ENCODE data around the gene FETUB.

The FETUB gene

GRCh38 chr3:186635532-186635931 lies 4.7 kb upstream of the FETUB start:
- Histone ChIP-seq H3K9me3 (ENCODE audit: insufficient read depth, low read depth, low read length) (no peaks in the 10 kb centered on the region), H2AFZ (ENCODE audit: insufficient read depth, low read length, poor library complexity) (no peak overlapping the region), H3K14ac (ENCODE audit: low read length) (no peak overlapping the region), H2BK120ac (ENCODE audit: insufficient read depth, low read length, poor library complexity) (no peak overlapping the region), H3K9ac (ENCODE audit: low read length) (no peak overlapping the region), H4K12ac (ENCODE audit: low read depth, low read length) (no peak overlapping the region), H2BK12ac (ENCODE audit: low read length) (no peak overlapping the region), H3K4ac (ENCODE audit: low read depth, low read length) (no peak overlapping the region), H4K91ac (ENCODE audit: low read depth, low read length) (no peak overlapping the region), H2AK5ac (ENCODE audit: low read length) (no peak overlapping the region), H3K79me2 (ENCODE audit: control insufficient read depth, insufficient read depth, low read length, poor library complexity) (no peaks in the 10 kb centered on the region), H3K79me1 (ENCODE audit: low read length) (no peaks in the 10 kb centered on the region), H3K18ac (ENCODE audit: low read length) (no peak overlapping the region), H3K4me3 (ENCODE audit: low read depth, low read length) (no peak overlapping the region), H3K27me3 (ENCODE audit: insufficient read depth, low read length) (no peaks in the 10 kb centered on the region), H3K4me1 (ENCODE audit: control insufficient read depth in 1 of 2, insufficient read depth in 2 of 2, low read length in 2 of 2) (no peaks in the 10 kb centered on the region), H3K4me2 (ENCODE audit: low read length) (no peak overlapping the region), H3K27ac (ENCODE audit: low read depth, low read length) (no peak overlapping the region), H2BK5ac (ENCODE audit: low read depth, low read length, poor library complexity) (no peak overlapping the region), H3K23ac (ENCODE audit: low read length) (no peak overlapping the region), H4K8ac (ENCODE audit: low read depth, low read length) (no peak overlapping the region), H3K36me3 (ENCODE audit: control insufficient read depth in 1 of 2, insufficient read depth in 2 of 2, low read length in 2 of 2) (no peaks in the 10 kb centered on the region)
- no peak for DNase-seq
- no CpG with 5 or more reads among the region's 3 CpGs for WGBS (ENCODE audit: extremely low coverage, insufficient coverage, insufficient read length)

DNA sequence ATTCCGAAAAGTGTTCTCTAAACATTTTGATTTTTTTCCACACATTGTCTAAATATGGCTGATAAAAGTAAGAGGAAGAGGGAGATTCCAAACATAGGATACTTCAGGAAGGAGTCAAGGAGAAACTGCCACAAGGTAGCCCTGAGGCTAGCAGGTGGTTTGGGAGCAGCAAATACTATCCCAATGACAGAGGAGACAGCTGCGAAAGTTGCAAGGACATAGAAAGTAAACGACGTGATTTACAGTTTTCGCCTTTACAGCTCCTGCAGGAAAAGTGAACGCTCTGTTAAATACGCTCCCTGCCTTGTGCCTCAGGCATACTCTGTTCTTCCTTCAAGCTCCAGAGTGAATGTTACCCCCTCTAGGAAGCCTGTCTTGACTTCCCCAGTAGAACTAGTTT lies 3.7 kb upstream of the FETUB start:
- H4K12ac ChIP-seq (ENCODE audit: low read depth, low read length) = no peak overlapping the region
- no peak overlapping the region for H3K4ac ChIP-seq (ENCODE audit: low read depth, low read length)
- no peaks in the 10 kb centered on the region for H3K79me1 ChIP-seq (ENCODE audit: low read length)
- no peaks in the 10 kb centered on the region for H3K27me3 ChIP-seq (ENCODE audit: insufficient read depth, low read length)
- no peak overlapping the region for H3K23ac ChIP-seq (ENCODE audit: low read length)
- no peak overlapping the region for H2BK120ac ChIP-seq (ENCODE audit: insufficient read depth, low read length, poor library complexity)
- no peak overlapping the region for H4K8ac ChIP-seq (ENCODE audit: low read depth, low read length)
- no peak overlapping the region for H3K9ac ChIP-seq (ENCODE audit: low read length)
- H3K4me2 ChIP-seq (ENCODE audit: low read length) = no peak overlapping the region
- DNase-seq = peak; percentile 96 to 97
- no peak overlapping the region for H3K14ac ChIP-seq (ENCODE audit: low read length)
- WGBS (ENCODE audit: extremely low coverage, insufficient coverage, insufficient read length) = no CpG with 5 or more reads among the region's 7 CpGs
- no peaks in the 10 kb centered on the region for H3K9me3 ChIP-seq (ENCODE audit: insufficient read depth, low read depth, low read length)
- H2AFZ ChIP-seq (ENCODE audit: insufficient read depth, low read length, poor library complexity) = no peak overlapping the region
- no peak overlapping the region for H3K18ac ChIP-seq (ENCODE audit: low read length)
- H4K91ac ChIP-seq (ENCODE audit: low read depth, low read length) = no peak overlapping the region
- H3K36me3 ChIP-seq (ENCODE audit: control insufficient read depth in 1 of 2, insufficient read depth in 2 of 2, low read length in 2 of 2) = no peaks in the 10 kb centered on the region
- H3K79me2 ChIP-seq (ENCODE audit: control insufficient read depth, insufficient read depth, low read length, poor library complexity) = no peaks in the 10 kb centered on the region
- no peak overlapping the region for H2AK5ac ChIP-seq (ENCODE audit: low read length)
- H3K4me1 ChIP-seq (ENCODE audit: control insufficient read depth in 1 of 2, insufficient read depth in 2 of 2, low read length in 2 of 2) = no peaks in the 10 kb centered on the region
- H2BK5ac ChIP-seq (ENCODE audit: low read depth, low read length, poor library complexity) = no peak overlapping the region
- H3K4me3 ChIP-seq (ENCODE audit: low read depth, low read length) = no peak overlapping the region
- no peak overlapping the region for H3K27ac ChIP-seq (ENCODE audit: low read depth, low read length)
- H2BK12ac ChIP-seq (ENCODE audit: low read length) = no peak overlapping the region

DNA sequence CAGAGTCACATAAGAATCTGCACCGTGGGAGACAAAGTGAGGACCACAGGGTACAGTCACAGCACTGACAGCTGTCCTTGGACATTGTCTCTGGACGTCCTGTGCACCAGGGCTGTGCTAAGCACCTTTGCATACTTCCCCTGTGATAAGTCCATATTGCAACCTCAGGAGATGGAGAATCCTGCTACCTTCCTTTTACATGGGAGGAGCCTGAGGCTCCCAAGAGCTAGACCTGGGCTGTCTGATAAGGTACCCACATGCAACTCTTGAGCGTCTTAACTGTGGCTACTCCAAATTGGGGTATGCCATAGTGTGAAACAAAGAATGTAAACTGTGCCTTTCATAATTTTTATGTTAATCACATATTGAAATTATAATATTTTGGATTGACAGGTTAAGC lies 2.5 kb upstream of the FETUB start:
- Histone ChIP-seq H3K9ac (ENCODE audit: low read length) (no peak overlapping the region), H3K36me3 (ENCODE audit: control insufficient read depth in 1 of 2, insufficient read depth in 2 of 2, low read length in 2 of 2) (no peaks in the 10 kb centered on the region), H3K27ac (ENCODE audit: low read depth, low read length) (no peak overlapping the region), H2AK5ac (ENCODE audit: low read length) (no peak overlapping the region), H3K4me1 (ENCODE audit: control insufficient read depth in 1 of 2, insufficient read depth in 2 of 2, low read length in 2 of 2) (no peaks in the 10 kb centered on the region), H4K91ac (ENCODE audit: low read depth, low read length) (no peak overlapping the region), H3K4me2 (ENCODE audit: low read length) (no peak overlapping the region), H3K4ac (ENCODE audit: low read depth, low read length) (no peak overlapping the region), H3K4me3 (ENCODE audit: low read depth, low read length) (no peak overlapping the region), H4K8ac (ENCODE audit: low read depth, low read length) (no peak overlapping the region), H3K79me2 (ENCODE audit: control insufficient read depth, insufficient read depth, low read length, poor library complexity) (no peaks in the 10 kb centered on the region), H4K12ac (ENCODE audit: low read depth, low read length) (no peak overlapping the region), H2BK5ac (ENCODE audit: low read depth, low read length, poor library complexity) (no peak overlapping the region), H3K9me3 (ENCODE audit: insufficient read depth, low read depth, low read length) (no peaks in the 10 kb centered on the region), H3K18ac (ENCODE audit: low read length) (no peak overlapping the region), H2BK120ac (ENCODE audit: insufficient read depth, low read length, poor library complexity) (no peak overlapping the region), H3K27me3 (ENCODE audit: insufficient read depth, low read length) (no peaks in the 10 kb centered on the region), H3K14ac (ENCODE audit: low read length) (no peak overlapping the region), H2BK12ac (ENCODE audit: low read length) (no peak overlapping the region), H2AFZ (ENCODE audit: insufficient read depth, low read length, poor library complexity) (no peak overlapping the region), H3K23ac (ENCODE audit: low read length) (no peak overlapping the region), H3K79me1 (ENCODE audit: low read length) (no peaks in the 10 kb centered on the region)
- no CpG with 5 or more reads among the region's 3 CpGs for WGBS (ENCODE audit: extremely low coverage, insufficient coverage, insufficient read length)
- DNase-seq = peak; percentile 53 to 62

DNA sequence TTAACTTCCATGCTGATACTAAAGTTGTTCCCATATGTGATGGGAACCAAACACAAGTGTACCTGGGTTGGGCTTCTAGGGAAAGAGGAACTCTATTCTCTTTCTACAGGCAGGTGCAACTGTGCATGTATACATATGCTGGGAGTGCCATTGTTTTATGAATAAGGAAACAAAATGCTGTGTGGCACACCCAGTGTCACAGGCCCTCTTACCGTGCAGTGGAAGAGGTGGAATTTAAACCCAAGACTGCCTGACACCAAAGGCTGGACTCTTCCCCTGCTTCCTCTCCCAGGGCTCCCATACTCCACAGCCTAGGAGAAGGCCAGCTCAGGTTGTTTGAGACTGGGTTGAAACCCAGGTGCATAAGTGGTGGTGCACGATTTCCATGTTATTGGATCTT lies 1.9 kb upstream of the FETUB start:
- H3K14ac ChIP-seq (ENCODE audit: low read length) = no peak overlapping the region
- no peaks in the 10 kb centered on the region for H3K9me3 ChIP-seq (ENCODE audit: insufficient read depth, low read depth, low read length)
- H3K27ac ChIP-seq (ENCODE audit: low read depth, low read length) = no peak overlapping the region
- H2BK12ac ChIP-seq (ENCODE audit: low read length) = no peak overlapping the region
- H4K8ac ChIP-seq (ENCODE audit: low read depth, low read length) = no peak overlapping the region
- H2BK5ac ChIP-seq (ENCODE audit: low read depth, low read length, poor library complexity) = no peak overlapping the region
- H3K79me2 ChIP-seq (ENCODE audit: control insufficient read depth, insufficient read depth, low read length, poor library complexity) = no peaks in the 10 kb centered on the region
- no peaks in the 10 kb centered on the region for H3K36me3 ChIP-seq (ENCODE audit: control insufficient read depth in 1 of 2, insufficient read depth in 2 of 2, low read length in 2 of 2)
- H3K27me3 ChIP-seq (ENCODE audit: insufficient read depth, low read length) = no peaks in the 10 kb centered on the region
- no peak overlapping the region for H3K4ac ChIP-seq (ENCODE audit: low read depth, low read length)
- no peak overlapping the region for H4K12ac ChIP-seq (ENCODE audit: low read depth, low read length)
- no peak overlapping the region for H3K4me3 ChIP-seq (ENCODE audit: low read depth, low read length)
- H2BK120ac ChIP-seq (ENCODE audit: insufficient read depth, low read length, poor library complexity) = no peak overlapping the region
- H3K79me1 ChIP-seq (ENCODE audit: low read length) = no peaks in the 10 kb centered on the region
- H4K91ac ChIP-seq (ENCODE audit: low read depth, low read length) = no peak overlapping the region
- no peak overlapping the region for H3K23ac ChIP-seq (ENCODE audit: low read length)
- no peak overlapping the region for H3K18ac ChIP-seq (ENCODE audit: low read length)
- no peak for DNase-seq
- no peak overlapping the region for H2AK5ac ChIP-seq (ENCODE audit: low read length)
- no peaks in the 10 kb centered on the region for H3K4me1 ChIP-seq (ENCODE audit: control insufficient read depth in 1 of 2, insufficient read depth in 2 of 2, low read length in 2 of 2)
- H3K4me2 ChIP-seq (ENCODE audit: low read length) = no peak overlapping the region
- no CpG with 5 or more reads among the region's 2 CpGs for WGBS (ENCODE audit: extremely low coverage, insufficient coverage, insufficient read length)
- H3K9ac ChIP-seq (ENCODE audit: low read length) = no peak overlapping the region
- H2AFZ ChIP-seq (ENCODE audit: insufficient read depth, low read length, poor library complexity) = no peak overlapping the region

Measured in trophoblast cell (in vitro differentiated cells and primary cell).